GM06990 (cell line): ENCODE data around the gene MKLN1.

Experiments
- DNase-seq: peaks from one replicate; pipeline ENCODE4 v3.0.0-alpha.2; 2011; ENCODE audit not compliant: insufficient read length; ENCODE audit errors: extremely low read depth
- H3K27me3 ChIP-seq: replicated peaks from 2 replicates; pipeline ENCODE4 v1.6.0; 2011; ENCODE audit warnings: low read length; ENCODE audit not compliant: control insufficient read depth, insufficient read depth
- H3K36me3 ChIP-seq: 2 replicates; pipeline ENCODE4 v1.5.1; 2011; ENCODE audit warnings: low read length; ENCODE audit not compliant: control insufficient read depth, insufficient read depth
- H3K4me3 ChIP-seq: replicated peaks from 2 replicates; pipeline ENCODE4 v1.5.1; 2011; ENCODE audit warnings: low read depth, mild to moderate bottlenecking, control low read depth, low read length
- TF ChIP-seq, protein P1 (sequence below): IDR thresholded peaks from 2 replicates; pipeline ENCODE4 v1.5.1; 2011; ENCODE audit warnings: low read length, control low read depth, mild to moderate bottlenecking, inconsistent platforms; ENCODE audit not compliant: insufficient read depth, poor library complexity, severe bottlenecking

MKLN1 gene

DNA sequence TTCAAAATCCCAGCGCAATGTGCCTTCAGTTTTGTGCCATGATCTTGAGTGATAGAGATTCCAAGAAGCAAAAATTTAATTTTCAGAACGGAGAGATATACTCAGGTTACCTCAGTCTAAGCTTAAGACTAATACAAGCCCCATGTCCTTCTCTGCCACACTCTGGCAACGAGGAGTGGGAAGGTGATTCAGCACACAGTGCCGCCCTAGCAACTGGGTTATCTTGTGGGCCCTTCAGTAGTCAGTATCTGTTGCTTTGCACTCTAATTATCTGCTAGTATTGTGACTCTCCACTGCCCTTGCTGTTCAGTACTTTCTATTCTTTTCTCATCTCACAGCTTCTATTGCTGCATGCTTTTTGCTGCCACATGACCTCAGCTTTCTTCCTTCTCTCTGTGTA, 39.2 kb upstream of the MKLN1 start:
- Histone ChIP-seq H3K36me3 (no peaks in the 10 kb centered on the region), H3K4me3 (no peak overlapping the region), H3K27me3 (no peaks in the 10 kb centered on the region)
- TF ChIP-seq, protein P1, sequence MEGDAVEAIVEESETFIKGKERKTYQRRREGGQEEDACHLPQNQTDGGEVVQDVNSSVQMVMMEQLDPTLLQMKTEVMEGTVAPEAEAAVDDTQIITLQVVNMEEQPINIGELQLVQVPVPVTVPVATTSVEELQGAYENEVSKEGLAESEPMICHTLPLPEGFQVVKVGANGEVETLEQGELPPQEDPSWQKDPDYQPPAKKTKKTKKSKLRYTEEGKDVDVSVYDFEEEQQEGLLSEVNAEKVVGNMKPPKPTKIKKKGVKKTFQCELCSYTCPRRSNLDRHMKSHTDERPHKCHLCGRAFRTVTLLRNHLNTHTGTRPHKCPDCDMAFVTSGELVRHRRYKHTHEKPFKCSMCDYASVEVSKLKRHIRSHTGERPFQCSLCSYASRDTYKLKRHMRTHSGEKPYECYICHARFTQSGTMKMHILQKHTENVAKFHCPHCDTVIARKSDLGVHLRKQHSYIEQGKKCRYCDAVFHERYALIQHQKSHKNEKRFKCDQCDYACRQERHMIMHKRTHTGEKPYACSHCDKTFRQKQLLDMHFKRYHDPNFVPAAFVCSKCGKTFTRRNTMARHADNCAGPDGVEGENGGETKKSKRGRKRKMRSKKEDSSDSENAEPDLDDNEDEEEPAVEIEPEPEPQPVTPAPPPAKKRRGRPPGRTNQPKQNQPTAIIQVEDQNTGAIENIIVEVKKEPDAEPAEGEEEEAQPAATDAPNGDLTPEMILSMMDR: no peak
- no peak for DNase-seq

DNA sequence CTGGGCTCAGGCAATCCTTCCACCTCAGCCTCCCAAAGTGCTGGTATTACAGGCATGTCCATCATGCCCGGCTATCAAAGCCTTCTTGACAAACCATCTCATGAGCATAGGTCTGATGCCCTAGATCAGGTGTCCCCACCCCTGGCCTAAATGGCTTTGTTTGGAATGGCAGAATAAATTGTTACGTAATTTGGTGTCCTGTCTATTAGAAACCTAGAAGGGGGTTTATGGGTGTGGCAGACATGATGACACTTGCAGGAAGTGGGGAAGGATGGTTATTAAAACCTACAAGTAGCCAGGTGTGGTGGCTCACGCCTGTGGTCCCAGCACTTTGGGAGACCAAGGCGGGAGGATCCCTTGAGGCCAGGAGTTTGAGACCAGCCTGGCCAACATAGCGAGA, 38.6 kb upstream of the MKLN1 start:
- no peak for DNase-seq

DNA sequence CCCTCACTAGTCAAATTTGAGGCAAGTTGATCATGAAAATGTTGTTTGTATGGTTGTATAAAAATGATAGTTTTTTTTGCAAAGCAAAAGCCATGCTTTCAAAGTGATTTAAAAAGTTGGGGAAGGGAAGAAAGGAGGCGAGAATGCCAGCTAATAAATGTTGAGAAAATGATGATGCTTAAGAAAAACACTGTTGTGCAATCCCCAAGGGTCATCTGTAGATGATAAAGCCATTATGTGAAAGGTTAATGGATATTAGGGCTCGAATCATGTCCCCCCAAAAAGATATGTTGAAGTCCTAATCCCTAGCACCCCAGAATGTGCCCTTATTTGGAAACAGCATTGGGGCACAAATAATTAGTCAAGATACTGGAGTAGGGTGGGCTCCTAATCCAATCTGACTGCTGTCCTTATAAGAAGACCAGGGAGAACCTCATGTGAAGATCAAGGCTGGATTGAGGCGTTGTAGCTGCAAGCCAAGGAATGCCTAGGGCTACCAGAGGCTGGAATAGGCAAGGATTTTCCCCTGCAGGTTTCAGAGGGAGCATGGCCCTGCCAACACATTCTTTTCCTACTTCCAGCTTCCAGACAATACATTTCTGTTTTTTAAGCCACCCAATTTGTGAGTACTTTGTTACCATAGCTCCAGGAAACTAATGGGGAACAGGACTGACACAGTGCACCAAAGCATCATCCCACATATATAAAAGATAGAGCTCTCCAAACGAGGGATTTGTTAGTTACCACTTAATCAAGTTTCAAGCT, 35.4 kb upstream of the MKLN1 start:
- no peaks in the 10 kb centered on the region for H3K36me3 ChIP-seq
- TF ChIP-seq, protein P1: no peak
- no peak overlapping the region for H3K4me3 ChIP-seq
- DNase-seq: no peak
- H3K27me3 ChIP-seq: no peaks in the 10 kb centered on the region

More for the DNA sequence above, 38.6 kb upstream of the MKLN1 start:
- TF ChIP-seq, protein P1: no peak
- H3K27me3 ChIP-seq: no peaks in the 10 kb centered on the region
- H3K4me3 ChIP-seq: no peak overlapping the region
- no peaks in the 10 kb centered on the region for H3K36me3 ChIP-seq

DNA sequence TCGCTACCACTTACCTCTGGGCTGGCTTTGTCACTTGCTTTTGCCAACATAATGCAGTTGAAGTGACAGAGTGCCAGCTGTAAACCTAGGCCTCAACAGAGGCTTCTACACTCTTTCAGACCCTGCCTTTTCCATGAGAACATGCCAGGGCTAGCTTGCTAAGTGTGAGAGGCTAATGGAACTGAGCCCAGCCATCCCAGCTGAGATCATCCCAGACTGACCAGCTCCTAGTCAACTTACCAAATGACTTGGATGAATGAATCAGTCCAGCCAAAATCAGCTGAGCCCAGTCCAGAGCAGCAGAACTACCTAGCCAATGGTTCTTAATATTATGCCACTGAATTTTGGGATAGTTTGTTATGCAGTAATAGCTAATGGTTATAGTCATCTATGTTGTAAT, 34.7 kb upstream of the MKLN1 start:
- TF ChIP-seq, protein P1: no peak
- no peak overlapping the region for H3K4me3 ChIP-seq
- H3K36me3 ChIP-seq: no peaks in the 10 kb centered on the region
- no peaks in the 10 kb centered on the region for H3K27me3 ChIP-seq
- no peak for DNase-seq

DNA sequence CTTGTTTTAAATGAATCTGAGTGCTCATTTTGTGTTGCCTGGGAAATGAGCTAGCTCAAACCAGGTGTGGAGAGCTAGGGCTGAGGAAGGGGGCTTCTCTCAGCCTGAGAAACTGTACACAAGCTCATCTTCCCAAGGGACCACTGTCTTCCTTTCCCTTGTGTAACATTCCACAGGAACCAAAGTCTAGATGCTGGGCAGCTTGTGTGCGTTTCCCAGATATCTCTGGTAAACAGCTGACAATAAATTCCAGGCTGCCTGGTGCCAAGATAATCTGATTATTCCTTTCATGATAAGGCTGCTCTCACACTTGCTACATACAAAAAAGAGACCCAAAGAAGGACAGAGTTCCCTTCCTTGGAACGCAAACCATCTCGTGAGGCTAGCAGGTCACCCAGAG, 33.1 kb upstream of the MKLN1 start:
- TF ChIP-seq, protein P1: no peak
- DNase-seq: no peak
- H3K27me3 ChIP-seq: no peaks in the 10 kb centered on the region
- H3K36me3 ChIP-seq: no peaks in the 10 kb centered on the region
- H3K4me3 ChIP-seq: no peak overlapping the region

DNA sequence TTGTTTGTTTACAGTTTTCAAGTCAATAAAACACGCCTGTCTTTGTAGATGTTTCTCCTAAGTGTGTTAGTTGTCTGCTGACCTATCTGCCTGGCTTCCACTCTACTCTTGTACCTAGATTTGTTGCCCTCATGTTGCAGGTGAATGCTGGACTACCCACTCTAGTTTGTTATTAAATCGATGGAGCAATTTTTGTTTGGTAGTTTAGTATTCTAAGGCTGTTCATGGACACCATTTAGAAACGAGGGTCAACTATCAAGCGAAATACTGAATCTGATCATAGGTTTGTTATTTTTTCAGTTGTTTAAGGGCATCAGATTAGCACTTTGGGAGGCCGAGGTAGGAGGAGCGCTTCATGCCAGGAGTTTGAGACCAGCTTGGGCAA, 29.1 kb upstream of the MKLN1 start:
- Histone ChIP-seq H3K36me3 (no peaks in the 10 kb centered on the region), H3K27me3 (no peaks in the 10 kb centered on the region), H3K4me3 (no peak overlapping the region)
- TF ChIP-seq, protein P1: no peak
- DNase-seq: no peak
